GM12878 (cell line): ENCODE measurements around the gene ABCA4.

Experiments used
- CEBPB ChIP-seq, 2 experiments: fragments of 150-350 bp in 1 of 2; IDR thresholded peaks; 2 replicates each; pipeline ENCODE4 v1.6.1; 2012 to 2014; ENCODE audit warnings: low read depth in 2 of 2, low read length in 2 of 2, borderline replicate concordance in 1 of 2, inconsistent platforms in 1 of 2
- EZH2 ChIP-seq: IDR thresholded peaks from 2 replicates; pipeline ENCODE4 v1.6.1; 2012; ENCODE audit warnings: low read depth, mild to moderate bottlenecking, control low read depth, inconsistent platforms, low read length, borderline replicate concordance; ENCODE audit not compliant: control insufficient read depth
- FOS ChIP-seq: IDR thresholded peaks from 3 replicates; pipeline ENCODE4 v1.6.1; 2011; ENCODE audit warnings: borderline replicate concordance; ENCODE audit not compliant: insufficient read length; ENCODE audit errors: extremely low read depth
- JUND ChIP-seq: IDR thresholded peaks from 2 replicates; pipeline ENCODE4 v1.6.1; 2012; ENCODE audit warnings: low read depth, mild to moderate bottlenecking, low read length, improper control_type of control experiment, moderate library complexity
- MEF2A ChIP-seq: IDR thresholded peaks from 2 replicates; pipeline ENCODE4 v1.6.1; 2011; ENCODE audit warnings: low read depth, mild to moderate bottlenecking, low read length, moderate library complexity; ENCODE audit not compliant: insufficient read depth
- POLR2A ChIP-seq: IDR thresholded peaks from 2 replicates; pipeline ENCODE4 v1.6.1; 2011; ENCODE audit warnings: low read depth, mild to moderate bottlenecking, low read length
- POLR2AphosphoS2 ChIP-seq: IDR thresholded peaks from 2 replicates; pipeline ENCODE4 v1.6.1; 2011; ENCODE audit warnings: low read depth, mild to moderate bottlenecking, low read length, improper control_type of control experiment, moderate library complexity
- SMC3 ChIP-seq: IDR thresholded peaks from 2 replicates; pipeline ENCODE4 v1.6.1; 2011; ENCODE audit warnings: low read length, improper control_type of control experiment, borderline replicate concordance
- SREBF1 ChIP-seq: IDR thresholded peaks from 2 replicates; pipeline ENCODE4 v1.6.1; 2012; ENCODE audit warnings: mild to moderate bottlenecking, low read length
- ZNF274 ChIP-seq: IDR thresholded peaks from one replicate; pipeline ENCODE4 v1.8.0; 2011; ENCODE audit not compliant: insufficient read length, insufficient read depth
- TF ChIP-seq, protein P1 (sequence below): IDR thresholded peaks from 2 replicates; pipeline ENCODE4 v1.6.1; 2011; ENCODE audit warnings: borderline replicate concordance, low read depth, mild to moderate bottlenecking, moderate library complexity, low read length; ENCODE audit not compliant: insufficient read depth, poor library complexity, severe bottlenecking
- TF ChIP-seq, protein P2 (sequence below): IDR thresholded peaks from 2 replicates; pipeline ENCODE4 v1.6.1; 2012; ENCODE audit warnings: low read length, inconsistent platforms
- TF ChIP-seq, protein P3 (sequence below): IDR thresholded peaks from 2 replicates; pipeline ENCODE4 v1.6.1; 2011; ENCODE audit warnings: low read depth, mild to moderate bottlenecking, low read length, moderate library complexity, borderline replicate concordance; ENCODE audit errors: extremely low read depth
- TF ChIP-seq, protein P4 (sequence below): fragments of 450-650 bp; IDR thresholded peaks from 2 replicates; pipeline ENCODE4 v1.6.1; 2016; ENCODE audit warnings: mild to moderate bottlenecking

DNA sequence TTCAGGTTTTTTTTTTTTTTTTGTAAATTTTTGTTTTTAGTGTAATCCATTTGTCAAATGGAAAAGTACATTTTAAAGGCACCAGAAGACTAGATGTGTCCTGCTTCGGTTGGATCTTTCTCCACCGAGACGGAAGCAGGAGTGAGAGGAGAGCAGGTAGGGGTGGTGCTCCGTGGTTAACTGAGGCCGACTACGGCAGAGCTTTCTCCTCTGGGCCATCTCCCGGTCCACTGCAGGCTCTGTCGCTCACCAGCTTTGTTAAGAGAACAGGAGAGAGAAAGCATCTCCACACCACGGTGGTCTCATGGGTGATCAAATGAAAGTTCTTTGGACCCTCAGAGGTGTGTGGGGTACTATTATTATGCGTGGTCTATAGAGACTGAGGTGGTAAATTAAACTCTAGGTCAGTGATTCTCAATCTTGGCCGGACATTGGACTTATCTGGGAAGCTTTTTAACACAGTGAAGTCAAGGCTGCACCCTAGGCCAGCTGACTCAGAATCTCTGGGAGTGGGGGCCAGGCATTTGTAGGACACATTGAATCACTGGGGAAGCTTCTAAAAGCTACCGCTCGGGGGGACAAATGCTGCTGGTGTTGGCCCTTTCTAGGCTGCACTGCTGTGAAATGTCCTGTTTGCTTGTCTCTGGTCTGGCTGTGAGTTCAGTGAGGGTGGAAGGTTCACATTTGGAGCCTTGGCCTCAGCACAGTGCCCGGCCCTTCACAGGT lies 25.0 kb downstream of the ABCA4 start:
- TF ChIP-seq, protein P1, sequence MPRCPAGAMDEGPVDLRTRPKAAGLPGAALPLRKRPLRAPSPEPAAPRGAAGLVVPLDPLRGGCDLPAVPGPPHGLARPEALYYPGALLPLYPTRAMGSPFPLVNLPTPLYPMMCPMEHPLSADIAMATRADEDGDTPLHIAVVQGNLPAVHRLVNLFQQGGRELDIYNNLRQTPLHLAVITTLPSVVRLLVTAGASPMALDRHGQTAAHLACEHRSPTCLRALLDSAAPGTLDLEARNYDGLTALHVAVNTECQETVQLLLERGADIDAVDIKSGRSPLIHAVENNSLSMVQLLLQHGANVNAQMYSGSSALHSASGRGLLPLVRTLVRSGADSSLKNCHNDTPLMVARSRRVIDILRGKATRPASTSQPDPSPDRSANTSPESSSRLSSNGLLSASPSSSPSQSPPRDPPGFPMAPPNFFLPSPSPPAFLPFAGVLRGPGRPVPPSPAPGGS: no peak
- TF ChIP-seq JUND (no peak), MEF2A (no peak), ZNF274 (no peak), CEBPB (IDR thresholded peaks at IDR 0.05; ENCODE audit: borderline replicate concordance in 1 of 2, low read depth in 2 of 2, low read length in 2 of 2) (no peak), SREBF1 (no peak), FOS (no peak), POLR2A (no peak), EZH2 (no peak), SMC3 (no peak), POLR2AphosphoS2 (no peak)
- TF ChIP-seq, protein P2, sequence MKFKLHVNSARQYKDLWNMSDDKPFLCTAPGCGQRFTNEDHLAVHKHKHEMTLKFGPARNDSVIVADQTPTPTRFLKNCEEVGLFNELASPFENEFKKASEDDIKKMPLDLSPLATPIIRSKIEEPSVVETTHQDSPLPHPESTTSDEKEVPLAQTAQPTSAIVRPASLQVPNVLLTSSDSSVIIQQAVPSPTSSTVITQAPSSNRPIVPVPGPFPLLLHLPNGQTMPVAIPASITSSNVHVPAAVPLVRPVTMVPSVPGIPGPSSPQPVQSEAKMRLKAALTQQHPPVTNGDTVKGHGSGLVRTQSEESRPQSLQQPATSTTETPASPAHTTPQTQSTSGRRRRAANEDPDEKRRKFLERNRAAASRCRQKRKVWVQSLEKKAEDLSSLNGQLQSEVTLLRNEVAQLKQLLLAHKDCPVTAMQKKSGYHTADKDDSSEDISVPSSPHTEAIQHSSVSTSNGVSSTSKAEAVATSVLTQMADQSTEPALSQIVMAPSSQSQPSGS: no peak
- TF ChIP-seq, protein P3, sequence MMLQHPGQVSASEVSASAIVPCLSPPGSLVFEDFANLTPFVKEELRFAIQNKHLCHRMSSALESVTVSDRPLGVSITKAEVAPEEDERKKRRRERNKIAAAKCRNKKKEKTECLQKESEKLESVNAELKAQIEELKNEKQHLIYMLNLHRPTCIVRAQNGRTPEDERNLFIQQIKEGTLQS: no peak
- TF ChIP-seq, protein P4, sequence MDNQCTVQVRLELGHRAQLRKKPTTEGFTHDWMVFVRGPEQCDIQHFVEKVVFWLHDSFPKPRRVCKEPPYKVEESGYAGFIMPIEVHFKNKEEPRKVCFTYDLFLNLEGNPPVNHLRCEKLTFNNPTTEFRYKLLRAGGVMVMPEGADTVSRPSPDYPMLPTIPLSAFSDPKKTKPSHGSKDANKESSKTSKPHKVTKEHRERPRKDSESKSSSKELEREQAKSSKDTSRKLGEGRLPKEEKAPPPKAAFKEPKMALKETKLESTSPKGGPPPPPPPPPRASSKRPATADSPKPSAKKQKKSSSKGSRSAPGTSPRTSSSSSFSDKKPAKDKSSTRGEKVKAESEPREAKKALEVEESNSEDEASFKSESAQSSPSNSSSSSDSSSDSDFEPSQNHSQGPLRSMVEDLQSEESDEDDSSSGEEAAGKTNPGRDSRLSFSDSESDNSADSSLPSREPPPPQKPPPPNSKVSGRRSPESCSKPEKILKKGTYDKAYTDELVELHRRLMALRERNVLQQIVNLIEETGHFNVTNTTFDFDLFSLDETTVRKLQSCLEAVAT: no peak
